SK-N-SH treated with all-trans-retinoic acid at 6 μM for 48 hours (cell line): ENCODE results near the gene FOXJ3.

Source experiments
- ATAC-seq: fragments of 200-7000 bp; cut with Tn5 transposase; 3 replicates; pipeline ENCODE4 v1.9.1; 2020; ENCODE audit warnings: mild to moderate bottlenecking, moderate library complexity
- ARNTL ChIP-seq: fragments of 450-650 bp; formaldehyde crosslinking; IDR thresholded peaks from 2 replicates; pipeline ENCODE4 v1.5.0; 2020; ENCODE audit warnings: low read depth, mild to moderate bottlenecking, moderate library complexity, borderline replicate concordance
- BACH2 ChIP-seq: fragments of 250-450 bp; sonication (Bioruptor Pico); IDR thresholded peaks from 2 replicates; pipeline ENCODE4 v1.9.0; 2021; ENCODE audit warnings: mild to moderate bottlenecking, borderline replicate concordance
- CREB5 ChIP-seq: fragments of 250-450 bp; sonication (Bioruptor Pico); IDR thresholded peaks from 2 replicates; pipeline ENCODE4 v1.5.1; 2020; ENCODE audit warnings: low read depth, mild to moderate bottlenecking, moderate library complexity
- CSDC2 ChIP-seq: fragments of 250-450 bp; sonication (Bioruptor Pico); IDR thresholded peaks from 2 replicates; pipeline ENCODE4 v1.5.0; 2020; ENCODE audit warnings: mild to moderate bottlenecking, moderate library complexity
- CSRNP3 ChIP-seq: fragments of 250-450 bp; sonication (Bioruptor Pico); IDR thresholded peaks from 2 replicates; pipeline ENCODE4 v1.5.1; 2021; ENCODE audit warnings: mild to moderate bottlenecking, moderate library complexity
- ESRRG ChIP-seq: fragments of 250-450 bp; sonication (Bioruptor Pico); IDR thresholded peaks from 2 replicates; pipeline ENCODE4 v1.6.1; 2021; ENCODE audit warnings: mild to moderate bottlenecking
- GLIS3 ChIP-seq: fragments of 250-450 bp; sonication (Bioruptor Pico); IDR thresholded peaks from 2 replicates; pipeline ENCODE4 v1.5.0; 2020; ENCODE audit warnings: mild to moderate bottlenecking, moderate library complexity
- ISL1 ChIP-seq: fragments of 250-450 bp; sonication (Bioruptor Pico); IDR thresholded peaks from 2 replicates; pipeline ENCODE4 v2.1.2; 2022; ENCODE audit warnings: mild to moderate bottlenecking, moderate library complexity
- OSR1 ChIP-seq: fragments of 250-450 bp; sonication (Bioruptor Pico); IDR thresholded peaks from 2 replicates; pipeline ENCODE4 v1.8.0; 2022; ENCODE audit warnings: moderate library complexity, mild to moderate bottlenecking, inconsistent platforms
- PATZ1 ChIP-seq: fragments of 250-450 bp; sonication (Bioruptor Pico); IDR thresholded peaks from 2 replicates; pipeline ENCODE4 v1.8.0; 2020; ENCODE audit warnings: mild to moderate bottlenecking, moderate library complexity, borderline replicate concordance
- PPARA ChIP-seq: fragments of 250-450 bp; sonication (Bioruptor Pico); IDR thresholded peaks from 2 replicates; pipeline ENCODE4 v1.5.0; 2020; ENCODE audit warnings: mild to moderate bottlenecking, borderline replicate concordance
- RARB ChIP-seq: fragments of 250-450 bp; sonication (Bioruptor Pico); IDR thresholded peaks from 2 replicates; pipeline ENCODE4 v1.8.0; 2021; ENCODE audit warnings: mild to moderate bottlenecking, moderate library complexity
- TSHZ2 ChIP-seq: fragments of 250-450 bp; sonication (Bioruptor Pico); IDR thresholded peaks from 2 replicates; pipeline ENCODE4 v1.5.0; 2020; ENCODE audit warnings: mild to moderate bottlenecking, moderate library complexity
- ZC3H10 ChIP-seq: fragments of 250-450 bp; sonication (Bioruptor Pico); IDR thresholded peaks from 2 replicates; pipeline ENCODE4 v1.5.1; 2021; ENCODE audit warnings: mild to moderate bottlenecking, moderate library complexity
- ZFP3 ChIP-seq: fragments of 250-450 bp; sonication (Bioruptor Pico); IDR thresholded peaks from 2 replicates; pipeline ENCODE4 v1.5.0; 2020; ENCODE audit warnings: mild to moderate bottlenecking, moderate library complexity
- ZFP30 ChIP-seq: fragments of 450-650 bp; formaldehyde crosslinking; IDR thresholded peaks from 2 replicates; pipeline ENCODE4 v1.5.0; 2022; ENCODE audit warnings: mild to moderate bottlenecking, moderate library complexity
- ZNF565 ChIP-seq: fragments of 450-650 bp; formaldehyde crosslinking; conservative IDR thresholded peaks from 2 replicates; pipeline ENCODE4 v1.5.0; 2020; ENCODE audit warnings: low read depth, mild to moderate bottlenecking, moderate library complexity
- ZNF70 ChIP-seq: fragments of 450-650 bp; formaldehyde crosslinking; IDR thresholded peaks from 2 replicates; pipeline ENCODE4 v1.5.0; 2020; ENCODE audit warnings: mild to moderate bottlenecking, moderate library complexity
- ZNF8 ChIP-seq: fragments of 450-650 bp; formaldehyde crosslinking; IDR thresholded peaks from 2 replicates; pipeline ENCODE4 v1.5.0; 2020; ENCODE audit warnings: mild to moderate bottlenecking, moderate library complexity

FOXJ3 gene

GRCh38 chr1:42141978-42142377 lies 193.1 kb downstream of the FOXJ3 start (continued):
- no peak for TF ChIP-seq CSRNP3 (CRISPR knock-in tag)

- TF ChIP-seq ARNTL, result no peak
- TF ChIP-seq ISL1, result no peak
- no peak for TF ChIP-seq CREB5
- no peak for TF ChIP-seq PATZ1 (CRISPR knock-in tag)
- no peak for TF ChIP-seq ZNF70 (CRISPR knock-in tag)
- TF ChIP-seq ZNF565, result no peak
- no peak for TF ChIP-seq GLIS3 (CRISPR knock-in tag)
- no peak for TF ChIP-seq TSHZ2
- TF ChIP-seq CSRNP3 (CRISPR knock-in tag), result no peak
- no peak for ATAC-seq
Measured at GRCh38 chr1:42140191-42140590, 194.8 kb downstream of the FOXJ3 start.

- ATAC-seq, result no peak
- TF ChIP-seq ZNF565 (no peak), CREB5 (no peak), TSHZ2 (no peak), PATZ1 (CRISPR knock-in tag) (no peak), ZC3H10 (CRISPR knock-in tag) (no peak), ZFP30 (CRISPR knock-in tag) (no peak), ZFP3 (CRISPR knock-in tag) (no peak), PPARA (CRISPR knock-in tag) (no peak), RARB (no peak), CSDC2 (no peak), BACH2 (CRISPR knock-in tag) (no peak), GLIS3 (CRISPR knock-in tag) (no peak), ISL1 (no peak), ZNF8 (CRISPR knock-in tag) (no peak), OSR1 (CRISPR knock-in tag) (no peak), ZNF70 (CRISPR knock-in tag) (no peak), CSRNP3 (CRISPR knock-in tag) (no peak), ESRRG (CRISPR knock-in tag) (no peak), ARNTL (no peak)
Measured at GRCh38 chr1:42139444-42139843, 195.6 kb downstream of the FOXJ3 start.
